GM11168 (cell line): ENCODE measurements around the gene PPP5C.
"Not testable (repeated sequence)": the region's sequence is repeated elsewhere in the genome, so short reads cannot be mapped to it uniquely, and the experiment has no call there.

ENCODE experiments used
- in situ Hi-C: fragments of 300-500 bp; cut with MboI; formaldehyde crosslinking; loops from one replicate; pipeline ENCODE4 v1.12.0; 2022; ENCODE audit warnings: low sequenced_read_pairs; ENCODE audit not compliant: unreplicated experiment

PPP5C gene

GRCh38 chr19:46361915-46362314 is 15.0 kb downstream of the PPP5C start:
- in situ Hi-C loops = no loop called here

- in situ Hi-C loops = no loop called here
Observed at GRCh38 chr19:46364359-46364758, 17.5 kb downstream of the PPP5C start.

DNA sequence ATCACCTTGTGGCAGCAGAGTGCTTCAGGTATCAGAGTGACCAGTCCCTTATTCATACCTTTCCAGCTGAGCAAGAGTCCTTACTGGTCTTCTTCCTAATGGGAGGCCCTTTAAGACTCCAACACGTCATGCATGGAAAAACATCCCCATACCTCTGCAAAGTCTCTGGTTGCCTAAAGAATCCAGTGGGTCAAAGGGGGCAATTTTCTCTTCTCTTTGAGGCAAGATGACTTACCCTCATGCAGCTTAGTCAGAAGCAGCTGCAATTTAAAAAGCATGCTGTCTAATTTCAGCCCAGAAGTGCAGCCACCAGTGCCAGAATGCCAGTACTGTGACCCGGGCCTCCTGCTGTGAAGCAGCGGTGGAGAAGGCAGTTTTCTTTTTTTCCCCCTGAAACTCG is 18.7 kb downstream of the PPP5C start:
- in situ Hi-C loops = no loop called here

GRCh38 chr19:46366620-46367292 is 19.9 kb downstream of the PPP5C start:
- in situ Hi-C loops = no loop called here

DNA sequence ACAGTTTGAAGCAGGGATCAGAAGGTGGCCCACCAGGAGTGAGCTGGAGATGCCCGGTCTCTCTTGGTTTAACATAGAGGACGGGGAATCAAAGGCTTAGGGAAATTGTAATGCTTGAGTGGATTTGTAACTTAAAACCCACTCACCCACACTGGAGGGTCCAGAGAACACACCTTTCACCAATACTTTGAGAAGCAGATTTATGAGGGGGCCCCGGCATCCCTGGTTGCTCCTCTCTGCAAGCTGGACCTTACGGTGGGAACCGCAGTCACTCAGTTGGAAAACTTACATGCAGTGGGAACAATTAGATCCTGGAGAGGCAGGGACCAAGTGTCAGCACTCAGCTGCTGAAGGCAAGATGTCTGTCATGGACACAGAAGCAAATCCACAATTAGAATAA is 20.5 kb downstream of the PPP5C start:
- in situ Hi-C loops = no loop called here

- in situ Hi-C loops = no loop called here
Observed at GRCh38 chr19:46368116-46368515, 21.2 kb downstream of the PPP5C start.

DNA sequence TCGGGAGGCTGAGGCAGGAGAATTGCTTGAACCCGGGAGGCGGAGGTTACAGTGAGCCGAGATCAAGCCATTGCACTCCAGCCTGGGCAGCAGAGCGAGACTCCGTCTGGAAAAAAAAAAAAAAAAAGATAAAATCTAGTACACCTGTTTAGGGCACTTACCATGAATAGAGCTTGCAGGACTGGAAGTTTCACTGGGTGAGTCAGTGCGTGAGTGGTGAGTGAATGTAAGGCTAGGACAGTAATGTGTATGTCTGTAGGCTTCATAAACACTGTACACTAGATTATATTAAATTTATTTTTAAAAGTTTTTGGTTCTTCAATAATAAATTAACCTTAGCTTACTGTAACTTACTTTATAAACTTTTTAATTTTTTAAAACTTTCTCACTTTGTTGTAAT is 22.9 kb downstream of the PPP5C start:
- in situ Hi-C loops = no loop called here

DNA sequence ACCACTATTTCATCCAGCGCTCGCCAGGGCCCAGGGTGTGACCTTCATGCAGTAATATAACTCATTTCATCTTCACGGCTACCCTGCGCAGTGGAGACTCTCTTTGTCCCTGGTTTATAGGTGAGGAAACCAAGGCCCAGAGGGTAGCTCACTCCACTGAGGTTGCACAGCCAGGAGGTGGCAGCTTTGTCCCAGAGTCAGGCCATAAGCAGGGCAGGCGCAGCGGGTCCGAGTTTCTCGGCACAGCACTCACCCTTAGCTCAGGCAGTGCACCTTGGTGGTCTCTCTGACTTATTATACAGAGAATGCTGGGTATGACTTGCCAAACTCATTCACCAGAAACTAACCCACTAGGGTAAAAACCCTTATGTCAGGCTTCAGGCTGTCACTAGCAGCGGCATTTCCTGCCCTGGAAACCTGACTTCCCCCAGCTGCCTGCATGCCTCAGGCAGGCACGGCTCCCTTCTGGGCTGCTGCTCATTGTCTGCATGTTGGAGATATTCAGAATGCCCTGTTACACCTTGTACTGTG is 24.5 kb downstream of the PPP5C start:
- in situ Hi-C loops = no loop called here

GRCh38 chr19:46372901-46373490 is 26.1 kb downstream of the PPP5C start:
- in situ Hi-C loops = no loop called here

GRCh38 chr19:46373491-46374359 is 26.8 kb downstream of the PPP5C start:
- in situ Hi-C loops = no loop called here

DNA sequence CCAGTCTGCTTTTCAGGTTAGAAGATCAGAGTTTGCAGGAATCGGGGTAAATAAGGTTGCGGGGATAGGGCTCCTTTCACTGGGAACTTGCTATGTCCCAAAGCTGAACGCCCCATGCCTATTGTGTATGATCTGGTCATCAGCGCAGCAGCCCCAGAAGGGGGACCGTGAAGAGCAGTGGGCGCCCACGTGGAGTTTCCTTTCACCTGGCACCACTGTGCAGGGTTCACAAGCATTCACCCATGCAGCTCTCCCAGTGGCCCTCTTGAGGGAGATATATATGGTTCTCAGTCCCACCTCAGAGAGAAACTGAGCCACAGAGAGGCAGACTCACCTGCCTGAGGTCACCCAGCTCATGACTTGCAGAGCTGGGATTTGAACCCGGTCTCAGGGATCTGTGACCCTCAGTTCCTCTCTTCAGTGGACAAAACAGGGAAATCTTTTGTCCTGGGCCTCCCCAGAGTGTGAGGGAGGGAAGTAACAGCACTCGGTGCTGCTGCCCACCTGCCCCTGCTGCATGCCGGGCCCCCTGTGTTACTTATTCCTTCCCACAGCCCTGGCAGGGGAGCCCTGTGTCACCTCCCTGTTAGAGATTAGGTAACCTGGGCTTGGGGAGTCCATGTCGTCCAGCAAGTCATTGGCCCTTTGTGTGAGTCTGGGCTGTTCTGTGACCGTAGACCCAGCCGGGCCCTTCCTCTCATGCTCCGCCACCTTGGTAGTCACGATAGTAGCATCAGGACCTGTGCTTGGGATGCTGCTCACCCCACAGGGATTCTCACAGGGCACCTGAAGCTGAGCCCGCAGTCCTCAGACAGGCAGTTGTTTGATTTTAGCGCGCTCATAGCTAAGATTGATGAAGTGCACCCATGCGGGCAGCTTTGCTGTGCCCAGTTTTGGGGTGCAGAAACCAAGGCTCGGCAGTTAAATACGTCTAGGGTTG is 27.9 kb downstream of the PPP5C start:
- in situ Hi-C loops = no loop called here

DNA sequence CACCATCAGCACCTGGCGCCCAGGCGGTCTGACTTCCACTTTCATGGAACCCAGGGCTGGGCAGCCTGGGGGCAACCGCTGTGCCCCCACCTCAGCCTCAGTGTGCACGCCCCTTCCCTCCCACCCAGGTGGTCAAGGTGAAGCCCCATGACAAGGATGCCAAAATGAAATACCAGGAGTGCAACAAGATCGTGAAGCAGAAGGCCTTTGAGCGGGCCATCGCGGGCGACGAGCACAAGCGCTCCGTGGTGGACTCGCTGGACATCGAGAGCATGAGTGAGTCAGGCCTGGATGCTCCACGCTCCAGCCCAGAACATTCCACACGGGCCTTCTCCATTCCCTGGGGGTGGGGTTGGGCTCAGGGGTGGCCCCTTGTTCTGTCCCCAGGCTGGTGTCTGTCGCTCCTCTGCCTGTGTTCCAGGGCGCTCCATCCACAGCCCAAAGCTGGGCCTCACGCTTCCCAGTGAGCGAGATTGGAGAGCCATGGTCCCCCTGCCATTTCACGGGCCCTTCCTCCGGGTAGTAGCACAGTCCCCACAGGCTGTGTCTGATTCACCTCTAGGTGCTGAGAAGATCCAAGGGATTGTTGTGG is 28.7 kb downstream of the PPP5C start:
- in situ Hi-C loops = not testable (repeated sequence)

DNA sequence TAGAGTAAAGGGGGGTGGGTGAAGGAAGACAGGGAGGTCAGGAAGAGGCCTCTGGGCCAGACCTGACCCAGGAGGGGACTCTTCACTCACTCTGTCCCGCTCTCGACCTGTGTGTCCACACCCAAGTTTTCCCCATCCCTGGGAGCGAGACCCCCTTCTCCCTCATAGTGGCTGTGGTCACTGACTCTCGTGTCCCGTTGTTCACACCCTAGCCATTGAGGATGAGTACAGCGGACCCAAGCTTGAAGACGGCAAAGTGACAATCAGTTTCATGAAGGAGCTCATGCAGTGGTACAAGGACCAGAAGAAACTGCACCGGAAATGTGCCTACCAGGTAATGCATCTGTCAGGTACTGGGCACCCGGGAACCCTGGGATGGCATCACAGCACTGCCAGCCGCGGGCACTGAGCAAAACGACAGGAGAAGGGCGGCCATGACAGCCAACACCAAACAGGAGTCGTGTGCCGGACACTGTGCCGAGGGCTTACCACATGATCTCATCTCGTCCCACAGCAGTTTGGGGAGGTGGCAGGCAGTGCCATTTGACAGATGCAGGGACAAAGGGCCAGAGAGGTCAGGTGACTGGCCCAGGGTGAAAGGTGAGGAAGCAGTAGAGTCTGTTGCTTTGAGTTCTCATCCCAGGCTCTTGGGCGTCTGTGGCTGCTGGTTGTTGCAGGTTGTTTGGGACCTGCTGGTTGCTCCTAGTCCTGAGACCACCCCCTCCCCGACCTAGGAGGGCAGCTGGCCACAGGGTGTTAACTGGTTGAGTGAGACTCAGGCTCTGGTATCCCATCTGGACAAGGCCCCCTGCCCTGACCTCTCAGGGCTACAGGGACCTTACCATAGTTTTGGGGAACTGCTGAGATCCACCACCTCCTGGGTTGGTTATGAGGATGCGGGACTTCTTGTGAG is 29.6 kb downstream of the PPP5C start:
- in situ Hi-C loops = no loop called here

- in situ Hi-C loops = no loop called here
Observed at GRCh38 chr19:46378268-46378667, 31.4 kb downstream of the PPP5C start.

GRCh38 chr19:46380690-46381089 is 33.8 kb downstream of the PPP5C start:
- in situ Hi-C loops = no loop called here

DNA sequence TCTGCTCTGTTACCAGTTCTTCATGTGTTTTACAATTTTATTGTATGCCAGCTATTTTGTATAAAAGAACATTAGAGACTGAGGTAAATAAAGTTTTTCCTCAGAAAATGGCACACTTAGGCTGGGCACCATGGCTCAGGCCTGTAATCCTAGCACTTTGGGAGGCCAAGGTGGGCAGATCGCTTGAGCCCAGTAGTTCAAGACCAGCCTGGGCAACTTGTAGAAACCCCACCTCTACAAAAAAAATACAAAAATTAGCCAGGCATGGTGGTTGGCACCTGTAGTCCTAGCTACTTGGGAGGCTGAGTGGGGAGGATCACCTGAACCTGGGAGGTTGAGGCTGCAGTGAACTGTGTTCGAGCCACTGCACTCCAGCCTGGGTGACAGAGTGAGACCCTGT is 34.5 kb downstream of the PPP5C start:
- in situ Hi-C loops = no loop called here

- in situ Hi-C loops = no loop called here
Observed at GRCh38 chr19:46381756-46382345, 35.0 kb downstream of the PPP5C start.

- in situ Hi-C loops = no loop called here
Observed at GRCh38 chr19:46383171-46383815, 36.4 kb downstream of the PPP5C start.
